ENCODE measurements around the gene SLC39A7.
"Not testable (repeated sequence)": the region's sequence is repeated elsewhere in the genome, so short reads cannot be mapped to it uniquely, and the experiment has no call there.

Gene SLC39A7

DNA sequence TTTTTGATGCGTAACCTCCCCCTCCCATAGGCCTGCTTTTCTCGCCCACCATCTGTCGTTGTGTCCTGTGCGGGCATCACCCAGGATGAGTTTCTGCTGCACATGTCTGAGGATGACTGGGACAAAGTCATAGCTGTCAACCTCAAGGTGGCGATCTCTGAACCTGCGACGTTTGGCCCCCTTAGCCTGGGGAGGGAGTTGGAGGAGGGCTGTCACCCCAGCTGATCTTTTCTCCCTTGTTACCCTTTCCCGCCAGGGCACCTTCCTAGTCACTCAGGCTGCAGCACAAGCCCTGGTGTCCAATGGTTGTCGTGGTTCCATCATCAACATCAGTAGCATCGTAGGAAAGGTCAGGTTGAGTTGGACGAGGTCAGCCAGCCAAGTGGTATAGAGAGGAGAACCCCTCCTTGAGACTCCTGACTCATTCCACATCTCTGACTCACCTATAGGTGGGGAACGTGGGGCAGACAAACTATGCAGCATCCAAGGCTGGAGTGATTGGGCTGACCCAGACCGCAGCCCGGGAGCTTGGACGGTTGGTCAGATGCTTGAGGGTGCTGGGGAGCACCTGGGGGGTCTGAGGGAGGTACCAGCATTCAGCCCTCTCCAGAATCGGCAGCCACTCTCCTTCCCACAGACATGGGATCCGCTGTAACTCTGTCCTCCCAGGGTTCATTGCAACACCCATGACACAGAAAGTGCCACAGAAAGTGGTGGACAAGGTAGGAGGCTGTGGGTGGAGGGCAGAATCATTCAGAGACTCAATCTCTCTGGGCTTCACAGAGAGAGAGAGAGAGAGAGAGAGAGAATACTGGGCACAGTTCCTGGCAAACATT is 4.7 kb downstream of the SLC39A7 start:
- peak; percentile 56 for DNase-seq (ENCODE audit: low read depth)

DNA sequence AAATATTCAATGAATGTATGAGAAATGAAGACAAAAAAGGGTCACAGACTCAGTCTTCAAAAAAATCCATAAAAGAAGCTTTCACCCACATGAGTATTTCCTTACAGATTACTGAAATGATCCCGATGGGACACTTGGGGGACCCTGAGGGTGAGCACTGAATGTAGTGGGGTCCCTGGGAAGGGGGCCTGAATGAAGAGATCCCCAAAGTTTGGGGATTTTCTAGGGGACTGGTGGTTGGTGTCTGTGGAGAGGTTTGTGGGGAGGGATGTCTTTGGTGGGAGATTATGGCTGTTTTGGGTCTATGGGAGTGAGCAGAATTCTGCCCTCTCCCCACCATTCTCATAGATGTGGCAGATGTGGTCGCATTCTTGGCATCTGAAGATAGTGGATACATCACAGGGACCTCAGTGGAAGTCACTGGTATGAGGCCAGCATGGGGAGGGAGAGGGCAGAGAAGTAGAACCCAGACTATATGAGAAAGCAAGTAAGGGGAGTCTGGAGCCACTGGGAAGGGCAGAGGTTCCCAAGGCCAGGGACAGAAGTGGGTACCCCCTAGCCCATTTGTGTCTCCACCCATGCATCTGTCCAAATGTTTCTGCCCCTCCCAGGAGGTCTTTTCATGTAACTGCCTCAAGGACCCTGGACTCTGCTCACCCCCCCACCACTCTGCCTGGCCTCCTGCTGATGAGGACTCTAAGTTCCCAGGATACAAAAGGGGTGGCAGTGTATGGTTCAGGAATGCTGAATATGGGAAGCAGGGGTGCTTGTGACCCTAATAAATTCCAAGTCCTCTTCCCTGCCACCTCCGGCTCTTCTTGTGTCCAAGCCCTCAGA is 5.6 kb downstream of the SLC39A7 start:
- no peak for DNase-seq (ENCODE audit: low read depth)

DNA sequence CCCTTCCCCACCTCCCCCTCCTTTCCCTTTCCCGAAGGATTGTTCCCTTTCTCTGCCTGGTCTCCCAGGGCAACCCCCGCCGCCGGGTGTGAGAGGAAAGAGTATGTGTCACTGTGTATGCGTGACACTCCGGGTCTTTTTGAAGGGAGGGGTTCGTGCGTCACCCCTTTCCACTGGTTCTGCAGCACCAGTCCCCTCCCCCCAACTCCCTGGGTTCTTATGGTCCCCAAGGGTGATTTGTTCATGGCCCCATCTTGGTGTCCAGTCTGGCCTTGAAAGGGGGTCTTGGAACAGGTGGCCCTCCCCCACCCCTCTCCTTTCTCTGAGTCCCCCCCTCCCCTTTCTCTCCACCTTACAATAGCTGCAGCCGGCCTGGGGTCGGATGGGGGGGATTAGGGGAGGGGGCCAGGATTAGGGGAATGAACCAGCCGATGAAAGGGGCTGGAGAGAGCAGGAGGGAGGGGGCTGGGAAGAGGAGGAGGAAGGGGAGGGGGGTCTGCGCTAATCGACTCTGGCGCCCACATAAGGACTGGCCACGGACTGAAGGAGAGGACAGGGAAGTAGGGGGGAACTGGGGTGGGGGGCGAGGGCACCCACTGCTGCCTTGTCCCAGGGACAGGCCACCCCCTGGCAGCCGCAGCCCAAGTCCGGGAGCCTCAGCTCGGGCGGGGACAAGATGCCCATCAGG is 6.3 kb downstream of the SLC39A7 start:
- DNase-seq (ENCODE audit: low read depth) = no peak

DNA sequence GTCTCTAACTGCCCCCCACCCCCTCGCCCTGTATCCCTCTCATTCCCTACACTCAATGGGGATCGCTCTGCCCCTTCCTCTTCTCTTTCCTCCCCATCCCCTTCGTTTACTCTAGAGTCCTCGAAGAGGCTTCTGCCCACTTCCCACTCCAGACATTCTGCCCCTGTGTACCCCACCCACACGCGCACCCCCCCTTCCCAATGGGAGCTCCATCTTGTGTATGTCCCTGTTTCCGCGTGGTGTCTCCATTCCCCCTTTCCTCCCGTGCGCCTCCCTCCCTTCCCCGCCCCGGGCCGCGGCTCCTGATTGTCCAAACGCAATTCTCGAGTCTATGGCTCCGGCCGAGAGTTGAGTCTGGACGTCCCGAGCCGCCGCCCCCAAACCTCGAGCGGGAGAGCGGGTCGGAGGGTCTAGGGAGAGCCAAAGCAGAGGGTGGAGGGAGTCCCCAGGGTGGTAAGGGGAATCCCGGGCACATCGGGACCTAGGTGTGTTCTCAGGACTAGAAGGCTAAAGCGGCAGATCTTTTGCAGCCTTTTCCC is 7.0 kb downstream of the SLC39A7 start:
- no peak for DNase-seq (ENCODE audit: low read depth)

DNA sequence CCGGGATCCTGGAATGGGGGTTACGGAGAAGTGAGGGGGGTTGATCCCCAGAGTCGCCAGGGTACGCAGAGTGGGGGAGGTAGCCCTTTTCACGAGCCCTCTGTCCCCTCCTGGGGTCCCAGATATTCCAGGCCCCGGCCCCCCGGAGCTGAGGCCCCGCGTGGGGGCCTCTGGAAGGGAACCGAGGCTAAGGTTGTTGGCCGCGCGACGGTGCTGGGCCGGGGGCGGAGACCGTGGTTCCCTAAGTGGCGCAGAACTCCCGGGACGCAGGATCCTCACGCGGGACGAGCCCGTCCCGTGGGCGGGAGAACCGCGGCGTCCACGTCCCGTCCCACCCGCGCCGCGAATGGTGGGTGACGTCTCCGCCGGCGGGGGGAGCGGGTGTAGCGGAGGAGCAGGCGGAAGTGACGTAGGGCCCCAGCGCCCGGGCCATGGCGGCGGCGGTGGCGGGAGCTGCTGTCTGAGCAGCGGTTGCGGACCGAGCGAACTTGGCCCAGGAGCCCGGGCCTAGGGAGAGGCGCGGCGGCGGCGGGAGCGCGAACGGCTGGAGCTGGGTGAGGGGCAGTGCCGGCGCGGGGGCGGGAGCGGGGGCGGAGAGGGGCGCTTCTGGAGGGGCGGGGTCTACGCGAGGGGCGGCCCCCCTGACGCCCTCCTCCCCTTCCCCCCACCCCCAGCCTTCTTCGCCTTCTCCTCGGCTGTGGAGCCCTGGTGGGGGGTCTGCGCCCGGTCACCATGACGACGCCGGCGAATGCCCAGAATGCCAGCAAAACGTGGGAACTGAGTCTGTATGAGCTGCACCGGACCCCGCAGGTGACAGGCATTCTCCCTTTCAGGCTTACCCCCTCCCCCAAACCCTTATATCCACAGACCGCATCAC is 7.7 kb downstream of the SLC39A7 start, which contains the start of gene RING1:
Gene RING1 (plus strand): TSS at position 410 of the 877 bp plus-strand sequence. CDS start 323 bp downstream, at position 733.
- peak; percentile 81 for DNase-seq (ENCODE audit: low read depth)

DNA sequence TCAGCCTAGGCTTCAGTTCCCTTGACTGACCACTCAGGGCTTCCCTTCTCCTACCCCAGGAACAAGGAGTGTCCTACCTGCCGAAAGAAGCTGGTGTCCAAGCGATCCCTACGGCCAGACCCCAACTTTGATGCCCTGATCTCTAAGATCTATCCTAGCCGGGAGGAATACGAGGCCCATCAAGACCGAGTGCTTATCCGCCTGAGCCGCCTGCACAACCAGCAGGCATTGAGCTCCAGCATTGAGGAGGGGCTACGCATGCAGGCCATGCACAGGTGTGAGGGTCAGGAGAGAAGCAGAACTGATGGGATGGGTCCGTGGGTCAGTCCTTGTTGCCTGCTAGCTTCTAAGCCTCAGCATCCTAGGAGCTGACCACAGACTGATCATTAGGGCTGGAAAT is 9.2 kb downstream of the SLC39A7 start:
- DNase-seq (ENCODE audit: low read depth) = no peak

DNA sequence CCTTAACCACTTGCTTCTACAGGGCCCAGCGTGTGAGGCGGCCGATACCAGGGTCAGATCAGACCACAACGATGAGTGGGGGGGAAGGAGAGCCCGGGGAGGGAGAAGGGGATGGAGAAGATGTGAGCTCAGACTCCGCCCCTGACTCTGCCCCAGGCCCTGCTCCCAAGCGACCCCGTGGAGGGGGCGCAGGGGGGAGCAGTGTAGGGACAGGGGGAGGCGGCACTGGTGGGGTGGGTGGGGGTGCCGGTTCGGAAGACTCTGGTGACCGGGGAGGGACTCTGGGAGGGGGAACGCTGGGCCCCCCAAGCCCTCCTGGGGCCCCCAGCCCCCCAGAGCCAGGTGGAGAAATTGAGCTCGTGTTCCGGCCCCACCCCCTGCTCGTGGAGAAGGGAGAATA is 10.5 kb downstream of the SLC39A7 start:
- no peak for DNase-seq (ENCODE audit: low read depth)

DNA sequence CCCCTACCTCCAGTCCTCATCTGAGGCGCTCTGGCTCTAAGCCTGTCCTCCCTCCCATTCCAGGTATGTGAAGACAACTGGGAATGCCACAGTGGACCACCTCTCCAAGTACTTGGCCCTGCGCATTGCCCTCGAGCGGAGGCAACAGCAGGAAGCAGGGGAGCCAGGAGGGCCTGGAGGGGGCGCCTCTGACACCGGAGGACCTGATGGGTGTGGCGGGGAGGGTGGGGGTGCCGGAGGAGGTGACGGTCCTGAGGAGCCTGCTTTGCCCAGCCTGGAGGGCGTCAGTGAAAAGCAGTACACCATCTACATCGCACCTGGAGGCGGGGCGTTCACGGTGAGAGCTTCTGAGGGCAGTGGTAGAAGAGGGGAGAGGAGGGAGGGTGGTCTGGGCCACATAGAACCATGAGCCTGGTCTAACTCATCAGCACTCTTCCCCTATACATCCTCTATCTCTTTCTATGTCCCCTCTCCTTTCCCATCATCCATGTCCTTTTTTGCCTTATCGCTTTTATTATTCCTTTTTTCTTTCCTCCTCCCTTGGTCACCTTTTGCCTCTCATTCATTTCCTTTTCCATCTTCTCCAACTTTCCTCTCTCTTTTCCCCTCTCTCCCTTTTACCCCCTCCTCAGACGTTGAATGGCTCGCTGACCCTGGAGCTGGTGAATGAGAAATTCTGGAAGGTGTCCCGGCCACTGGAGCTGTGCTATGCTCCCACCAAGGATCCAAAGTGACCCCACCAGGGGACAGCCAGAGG is 11.2 kb downstream of the SLC39A7 start:
- DNase-seq (ENCODE audit: low read depth) = no peak

DNA sequence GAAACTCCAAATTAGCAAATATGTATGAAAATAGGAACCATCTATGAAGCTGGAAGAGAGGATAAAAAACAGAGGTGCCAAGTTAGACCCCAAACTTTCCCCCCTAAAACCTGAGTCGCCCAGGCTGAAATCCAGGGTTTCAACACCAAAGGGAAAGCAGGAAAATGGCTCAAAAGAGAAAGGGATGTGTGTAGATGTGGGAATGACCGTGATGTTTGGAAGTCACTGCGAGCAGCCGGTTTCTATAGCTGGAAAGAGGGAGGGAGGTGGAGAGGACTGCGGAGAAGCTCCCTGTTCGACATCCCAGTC is 12.1 kb downstream of the SLC39A7 start:
- DNase-seq (ENCODE audit: low read depth) = no peak

DNA sequence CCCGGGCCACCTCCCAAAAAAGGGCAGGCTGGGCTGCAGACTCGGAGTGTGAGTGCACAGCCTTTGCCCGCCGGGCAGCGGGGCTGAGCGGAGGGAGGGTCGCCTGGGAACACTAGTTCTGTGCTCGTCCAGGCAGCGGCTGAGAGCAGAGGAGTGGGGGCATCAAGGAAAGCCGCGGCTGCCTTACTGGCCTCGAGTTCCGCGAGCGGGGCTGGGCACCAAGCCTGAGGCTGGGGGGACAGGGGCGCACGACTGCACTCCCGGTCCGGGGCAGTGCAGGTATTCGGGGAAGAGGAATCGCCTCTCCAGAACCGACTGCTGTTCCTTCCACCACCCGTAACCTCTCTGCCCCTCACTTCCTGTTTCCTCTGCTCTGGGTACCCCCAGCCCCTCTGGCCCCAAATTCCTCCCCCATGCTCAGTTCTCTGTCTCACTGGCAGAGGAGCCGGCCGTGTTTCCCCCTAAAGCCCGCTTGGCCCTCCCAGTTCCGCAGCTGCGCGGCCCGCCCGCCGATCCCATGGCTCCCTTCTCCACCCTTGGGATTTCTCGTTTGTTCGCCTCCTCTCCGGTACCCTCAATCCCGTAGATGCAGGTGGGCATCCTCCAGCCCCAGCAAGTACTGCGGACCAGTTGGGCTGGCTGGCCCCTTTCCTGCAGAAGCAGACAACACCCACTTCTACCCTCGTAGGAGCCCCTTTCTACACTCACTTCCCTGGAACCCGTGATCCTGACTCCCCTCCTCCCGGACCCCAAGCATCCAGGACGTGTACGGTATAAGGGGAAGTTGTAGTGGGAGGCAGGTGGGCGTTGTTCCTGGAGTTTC is 12.7 kb downstream of the SLC39A7 start:
- no peak for DNase-seq (ENCODE audit: low read depth)

DNA sequence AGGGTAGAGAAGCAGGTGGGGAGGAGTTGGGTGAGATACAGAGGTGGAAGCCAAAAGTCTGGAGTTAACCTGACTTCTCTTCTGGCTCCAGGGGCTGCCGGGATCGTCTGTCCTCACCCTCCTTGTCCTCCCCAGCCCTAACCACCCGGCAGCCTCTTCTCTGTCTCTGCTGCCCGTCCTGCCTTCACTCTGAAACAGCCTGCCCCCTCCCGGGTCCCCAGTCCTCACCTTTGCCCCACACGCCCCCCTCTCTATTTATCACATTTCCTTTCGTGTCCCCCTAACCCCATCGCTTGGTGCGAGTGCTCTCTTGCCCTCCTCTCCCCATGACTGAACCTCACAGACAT is 13.3 kb downstream of the SLC39A7 start:
- no peak for DNase-seq (ENCODE audit: low read depth)

DNA sequence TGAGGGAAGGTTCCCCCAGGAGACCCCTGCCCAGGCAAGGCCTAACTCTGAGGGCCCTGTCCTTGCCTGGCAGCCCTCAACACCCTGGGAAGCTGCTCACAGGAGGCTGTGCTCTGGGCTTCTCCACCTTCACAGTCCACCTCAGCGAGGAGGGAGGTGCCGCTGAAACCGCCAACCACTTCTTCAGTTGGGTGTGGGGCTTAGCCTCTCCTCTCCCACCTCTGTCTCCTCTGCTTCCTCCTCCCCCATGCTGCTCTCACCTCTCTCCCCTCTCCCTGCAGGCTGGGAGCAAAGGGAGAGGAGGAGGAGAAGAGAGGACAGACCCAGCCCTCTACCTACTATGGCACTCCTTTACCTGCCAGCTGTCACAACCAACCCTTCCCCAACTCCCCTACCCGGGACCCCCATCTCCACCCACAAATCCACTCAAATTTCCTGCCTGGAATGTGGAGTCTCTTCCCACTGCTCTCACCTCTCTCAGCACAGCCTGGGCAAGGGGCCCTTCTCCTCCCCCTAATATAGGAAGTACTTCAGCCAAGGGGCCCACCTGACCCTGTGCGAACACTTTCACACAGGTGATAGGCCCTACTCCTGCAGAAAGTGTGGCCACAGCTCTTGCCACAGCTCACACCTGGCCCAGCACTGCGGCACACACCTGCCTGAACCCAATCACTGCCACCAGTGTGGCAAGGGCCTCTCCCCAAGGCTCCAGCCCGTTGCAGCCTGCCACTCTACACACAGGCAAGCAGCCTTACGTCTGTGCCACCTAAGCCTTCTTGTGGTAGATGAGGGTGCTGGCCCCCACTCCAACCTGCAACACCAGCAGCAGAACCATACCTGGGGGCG is 14.8 kb downstream of the SLC39A7 start:
- no peak for DNase-seq (ENCODE audit: low read depth)

DNA sequence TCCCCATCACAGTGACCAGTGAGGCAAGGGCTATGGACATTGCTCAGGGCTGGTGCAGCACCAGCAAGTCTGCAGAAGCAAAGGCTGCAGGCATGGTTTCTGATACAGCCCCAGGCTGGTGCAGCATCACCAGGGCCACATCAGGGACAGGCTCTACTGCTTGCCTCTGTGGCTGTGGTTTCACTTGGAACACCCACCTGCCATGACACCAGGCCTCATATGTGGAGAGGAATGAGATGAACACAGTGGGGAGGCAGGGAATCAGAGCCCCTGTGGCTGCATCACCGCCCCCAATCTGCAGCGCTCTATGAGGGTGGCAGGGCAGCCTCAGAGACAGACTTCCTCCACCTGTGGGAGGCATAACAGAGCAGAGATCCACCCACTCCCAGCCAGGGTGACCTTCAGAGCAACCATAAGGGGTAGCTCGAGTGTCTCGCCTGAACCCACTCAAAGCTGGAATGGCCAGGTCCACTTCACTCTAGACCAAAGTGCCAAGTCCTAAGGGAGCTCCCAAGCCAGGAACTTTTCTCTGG is 15.5 kb downstream of the SLC39A7 start:
- DNase-seq (ENCODE audit: low read depth) = no peak

DNA sequence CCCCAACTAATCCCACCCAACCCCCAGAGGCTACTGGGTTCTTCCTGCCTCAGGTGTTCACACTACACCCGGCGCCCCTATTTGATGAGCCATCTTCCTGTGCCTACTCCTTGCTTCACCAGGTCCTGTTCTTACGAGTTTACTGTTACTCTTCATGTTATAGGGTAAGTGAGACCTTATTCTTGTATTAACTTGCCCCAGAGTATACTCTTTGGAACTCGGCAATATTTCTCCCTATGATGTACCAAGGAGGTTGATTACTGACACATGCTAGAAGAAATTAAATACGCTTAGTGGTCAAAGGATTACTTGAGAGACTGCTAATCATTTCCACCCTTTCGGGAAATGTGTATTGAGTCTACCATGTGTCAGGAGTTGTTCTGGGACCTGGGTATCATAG is 16.6 kb downstream of the SLC39A7 start:
- no peak for DNase-seq (ENCODE audit: low read depth)

DNA sequence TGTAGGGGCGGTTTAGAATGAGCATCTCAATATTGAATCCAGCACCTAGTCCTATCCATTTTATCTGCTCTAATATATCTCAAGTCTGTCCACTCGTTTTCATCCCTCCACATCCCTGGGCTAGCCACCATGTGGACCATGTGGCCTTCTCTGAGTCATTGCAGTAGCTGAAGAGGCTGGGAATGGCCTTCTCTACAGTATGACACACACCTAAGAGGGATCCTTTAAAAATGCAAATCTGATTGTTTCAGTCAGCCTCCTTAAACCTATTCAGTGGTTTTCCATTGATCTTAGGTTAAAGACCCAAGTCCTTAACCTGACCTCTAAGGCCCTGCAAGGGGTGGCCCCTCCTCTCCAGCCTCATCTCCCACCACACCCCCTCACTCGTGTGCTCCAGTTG is 17.0 kb downstream of the SLC39A7 start:
- DNase-seq (ENCODE audit: low read depth) = no peak

DNA sequence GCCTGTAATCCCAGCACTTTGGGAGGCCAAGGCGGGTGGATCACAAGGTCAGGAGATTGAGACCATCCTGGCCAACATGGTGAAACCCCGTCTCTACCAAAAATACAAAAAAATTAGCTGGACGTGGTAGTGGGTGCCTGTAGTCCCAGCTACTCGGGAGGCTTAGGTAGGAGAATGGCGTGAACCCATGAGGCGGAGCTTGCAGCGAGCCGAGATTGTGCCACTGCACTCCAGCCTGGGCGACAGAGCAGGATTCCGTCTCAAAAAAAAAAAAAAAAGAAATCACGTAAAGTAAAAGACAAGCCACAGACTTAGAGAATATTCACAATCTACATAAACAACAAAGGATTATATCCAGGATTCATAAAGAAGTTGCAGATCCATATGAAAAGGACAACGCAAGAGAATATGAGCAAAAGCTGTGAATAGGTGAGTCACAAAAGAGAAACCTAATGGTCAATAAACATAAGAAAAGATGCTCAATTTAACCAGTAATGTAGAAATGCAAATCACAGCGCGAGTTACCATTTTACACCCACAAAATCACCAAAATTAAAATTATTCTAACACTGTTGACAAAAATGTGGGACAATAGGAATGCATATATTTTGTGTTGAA is 25.9 kb downstream of the SLC39A7 start:
- not testable (repeated sequence) for DNase-seq (ENCODE audit: low read depth)

DNA sequence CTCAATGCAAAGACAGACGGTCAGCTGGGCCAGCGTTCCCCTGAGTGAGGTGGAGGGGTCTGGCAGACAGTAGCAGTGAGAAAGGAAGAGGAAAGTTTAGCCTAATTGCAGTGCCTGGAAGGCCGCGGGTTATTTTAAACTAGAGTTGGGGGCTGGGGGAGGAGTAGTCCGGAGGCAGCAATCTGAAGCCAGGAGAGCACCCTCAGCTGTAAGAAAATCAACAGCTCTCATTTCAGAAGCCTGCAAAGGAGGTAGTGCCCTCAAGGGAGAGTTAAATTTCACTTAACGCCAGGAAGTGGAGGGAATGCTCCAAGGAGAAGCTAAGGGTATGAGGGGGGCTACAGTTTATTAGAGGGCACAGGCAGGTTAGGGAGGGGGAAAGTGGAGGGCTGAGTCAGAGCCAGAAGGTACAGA is 34.6 kb downstream of the SLC39A7 start:
- DNase-seq (ENCODE audit: low read depth) = no peak

DNA sequence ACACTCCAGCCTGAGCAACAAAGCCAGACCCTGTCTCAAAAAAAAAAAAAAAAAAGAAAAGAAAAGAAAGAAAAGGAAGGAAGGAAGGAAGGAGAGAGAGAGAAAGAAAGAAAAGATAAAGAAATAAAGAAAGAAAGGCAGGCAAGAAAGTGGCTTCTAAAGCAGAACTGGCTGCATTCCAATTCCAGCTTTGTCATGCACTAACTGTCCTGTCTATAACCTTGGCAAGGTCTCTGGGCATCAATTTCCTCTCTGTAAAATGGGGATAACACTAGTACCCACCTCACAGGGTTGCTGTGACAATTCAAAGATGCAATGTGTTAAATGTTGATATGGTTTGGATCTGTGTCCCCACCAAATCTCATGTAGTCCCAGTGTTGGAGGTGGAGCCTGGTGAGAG is 35.7 kb downstream of the SLC39A7 start:
- no peak for DNase-seq (ENCODE audit: low read depth)
